Duodenal mucosa (tissue), 2 donors: ENCODE data around the gene SLFN11.

ENCODE experiments used
- H3K27ac ChIP-seq: one replicate; pipeline ENCODE4 v1.7.0; 2013; ENCODE audit warnings: low read depth, low read length
- H3K27me3 ChIP-seq, 2 donors: one replicate each; pipeline ENCODE4 v1.7.0; 2013; ENCODE audit warnings: low read length in 2 of 2, control low read depth in 1 of 2; ENCODE audit not compliant: insufficient read depth in 2 of 2, control insufficient read depth in 1 of 2
- H3K36me3 ChIP-seq, 2 donors: one replicate each; pipeline ENCODE4 v1.7.0; 2013; ENCODE audit warnings: low read length in 2 of 2, control low read depth in 1 of 2; ENCODE audit not compliant: insufficient read depth in 2 of 2, control insufficient read depth in 1 of 2
- H3K4me1 ChIP-seq, 2 donors: one replicate each; pipeline ENCODE4 v1.7.0; 2013; ENCODE audit warnings: low read length in 2 of 2, control low read depth in 1 of 2; ENCODE audit not compliant: insufficient read depth in 2 of 2, control insufficient read depth in 1 of 2
- H3K4me3 ChIP-seq, 2 donors: one replicate each; pipeline ENCODE4 v1.7.0; 2013; ENCODE audit warnings: low read length in 2 of 2, low read depth in 1 of 2
- H3K9ac ChIP-seq, 2 donors: one replicate each; pipeline ENCODE4 v1.7.0; 2013; ENCODE audit warnings: low read length in 2 of 2, low read depth in 1 of 2
- H3K9me3 ChIP-seq, 2 donors: one replicate each; pipeline ENCODE4 v1.7.0; 2013; ENCODE audit warnings: low read length in 2 of 2, control low read depth in 1 of 2; ENCODE audit not compliant: control insufficient read depth in 1 of 2

The SLFN11 gene

GRCh38 chr17:35361027-35361426 is 12.4 kb downstream of the SLFN11 start:
- no peaks in the 10 kb centered on the region for H3K4me1 ChIP-seq
- H3K27ac ChIP-seq, result no peak overlapping the region
- no peak overlapping the region for H3K9ac ChIP-seq
- no peak overlapping the region for H3K4me3 ChIP-seq
- H3K27me3 ChIP-seq, result no peaks in the 10 kb centered on the region
- no peaks in the 10 kb centered on the region for H3K9me3 ChIP-seq
- H3K36me3 ChIP-seq, result peaks cover 0 to 10% of the 10 kb centered on the region in 2 donors

- H3K27me3 ChIP-seq, result no peaks in the 10 kb centered on the region
- no peak overlapping the region for H3K27ac ChIP-seq
- peaks cover 0 to 14% of the 10 kb centered on the region in 2 donors for H3K36me3 ChIP-seq
- no peaks in the 10 kb centered on the region for H3K9me3 ChIP-seq
- no peaks in the 10 kb centered on the region for H3K4me1 ChIP-seq
- no peak overlapping the region for H3K4me3 ChIP-seq
- H3K9ac ChIP-seq, result no peak overlapping the region
These were observed 14.0 kb downstream of the SLFN11 start for GRCh38 chr17:35359398-35359797.

- Histone ChIP-seq H3K9ac (no peak overlapping the region), H3K4me3 (no peak overlapping the region), H3K27ac (no peak overlapping the region), H3K27me3 (no peaks in the 10 kb centered on the region), H3K4me1 (no peaks in the 10 kb centered on the region), H3K9me3 (no peaks in the 10 kb centered on the region), H3K36me3 (peaks cover 0 to 4% of the 10 kb centered on the region in 2 donors)
These were observed 21.1 kb downstream of the SLFN11 start for GRCh38 chr17:35352284-35352683.

- Histone ChIP-seq H3K27ac (no peak overlapping the region), H3K36me3 (no peaks in the 10 kb centered on the region), H3K9me3 (no peaks in the 10 kb centered on the region), H3K4me1 (peaks cover 7 to 9% of the 10 kb centered on the region in 2 donors), H3K27me3 (no peaks in the 10 kb centered on the region), H3K4me3 (no peak overlapping the region), H3K9ac (no peak overlapping the region)
These were observed 22.9 kb downstream of the SLFN11 start for GRCh38 chr17:35350493-35350892.

- H3K27me3 ChIP-seq, result peaks cover 5 to 9% of the 10 kb centered on the region in 2 donors
- peak overlapping the region; percentile 69 to 76 for H3K4me3 ChIP-seq
- peaks cover 10 to 11% of the 10 kb centered on the region in 2 donors for H3K4me1 ChIP-seq
- H3K27ac ChIP-seq, result peak overlapping the region; percentile 50
- no peaks in the 10 kb centered on the region for H3K9me3 ChIP-seq
- peak overlapping the region; percentile 30 to 33 for H3K9ac ChIP-seq
- H3K36me3 ChIP-seq, result no peaks in the 10 kb centered on the region
These were observed 27.3 kb downstream of the SLFN11 start for GRCh38 chr17:35345926-35346771.

GRCh38 chr17:35345445-35345925 is 27.9 kb downstream of the SLFN11 start:
- H3K9me3 ChIP-seq, result no peaks in the 10 kb centered on the region
- H3K4me3 ChIP-seq, result peak overlapping the region; percentile 69 to 76
- H3K36me3 ChIP-seq, result no peaks in the 10 kb centered on the region
- peak overlapping the region in 1 of 2 donors; percentile 33 for H3K9ac ChIP-seq
- H3K27ac ChIP-seq, result no peak overlapping the region
- peaks cover 10 to 11% of the 10 kb centered on the region in 2 donors for H3K4me1 ChIP-seq
- H3K27me3 ChIP-seq, result peaks cover 5 to 9% of the 10 kb centered on the region in 2 donors

GRCh38 chr17:35344262-35344661 is 29.2 kb downstream of the SLFN11 start:
- H3K36me3 ChIP-seq, result no peaks in the 10 kb centered on the region
- no peak overlapping the region for H3K9ac ChIP-seq
- H3K4me3 ChIP-seq, result no peak overlapping the region
- no peaks in the 10 kb centered on the region for H3K9me3 ChIP-seq
- H3K4me1 ChIP-seq, result peaks cover 10 to 11% of the 10 kb centered on the region in 2 donors
- no peak overlapping the region for H3K27ac ChIP-seq
- peaks cover 5 to 9% of the 10 kb centered on the region in 2 donors for H3K27me3 ChIP-seq

- Histone ChIP-seq H3K4me3 (no peak overlapping the region), H3K9me3 (no peaks in the 10 kb centered on the region), H3K9ac (no peak overlapping the region), H3K4me1 (peaks cover 10 to 11% of the 10 kb centered on the region in 2 donors), H3K27me3 (peaks cover 5 to 9% of the 10 kb centered on the region in 2 donors), H3K27ac (no peak overlapping the region), H3K36me3 (no peaks in the 10 kb centered on the region)
These were observed 31.1 kb downstream of the SLFN11 start for GRCh38 chr17:35342276-35342675.

GRCh38 chr17:35341411-35341992 is 31.9 kb downstream of the SLFN11 start:
- no peak overlapping the region for H3K27ac ChIP-seq
- no peak overlapping the region for H3K9ac ChIP-seq
- H3K9me3 ChIP-seq, result no peaks in the 10 kb centered on the region
- no peaks in the 10 kb centered on the region for H3K36me3 ChIP-seq
- peaks cover 7 to 10% of the 10 kb centered on the region in 2 donors for H3K4me1 ChIP-seq
- no peak overlapping the region for H3K4me3 ChIP-seq
- peaks cover 5 to 9% of the 10 kb centered on the region in 2 donors for H3K27me3 ChIP-seq

GRCh38 chr17:35338230-35338629 is 35.2 kb downstream of the SLFN11 start:
- Histone ChIP-seq H3K27me3 (peaks cover 0 to 5% of the 10 kb centered on the region in 2 donors), H3K4me3 (no peak overlapping the region), H3K9me3 (no peaks in the 10 kb centered on the region), H3K4me1 (no peaks in the 10 kb centered on the region), H3K9ac (no peak overlapping the region), H3K36me3 (no peaks in the 10 kb centered on the region), H3K27ac (no peak overlapping the region)
